Activated CD4-positive, alpha-beta T cell treated with anti-CD3 and anti-CD28 coated beads for 1 hour (primary cell): ENCODE data around the gene DNAH1.

Source experiments
- DNase-seq: peaks from one replicate; pipeline ENCODE4 v3.0.0-alpha.2; 2020

The DNAH1 gene

GRCh38 chr3:52393959-52394670, 78.0 kb downstream of the DNAH1 start:
- no peak for DNase-seq

GRCh38 chr3:52394751-52395502, 78.8 kb downstream of the DNAH1 start:
- no peak for DNase-seq

DNA sequence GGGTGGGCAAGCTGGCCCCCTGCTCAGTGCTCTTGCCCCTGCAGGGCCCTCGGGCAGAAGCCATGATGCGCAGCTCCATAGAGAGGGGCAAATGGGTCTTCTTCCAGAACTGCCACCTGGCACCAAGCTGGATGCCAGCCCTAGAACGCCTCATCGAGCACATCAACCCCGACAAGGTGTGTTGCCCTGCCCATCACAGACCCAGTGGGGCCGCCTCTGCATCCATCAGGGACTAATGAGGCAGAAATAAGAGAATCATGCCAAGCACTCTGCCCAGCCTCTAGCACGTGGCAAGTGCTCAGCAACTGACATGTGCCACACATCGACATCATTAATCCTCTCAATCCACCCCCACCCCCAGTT, 79.4 kb downstream of the DNAH1 start:
- DNase-seq = no peak

- DNase-seq = no peak
Observed at GRCh38 chr3:52396011-52396906, 80.1 kb downstream of the DNAH1 start.

GRCh38 chr3:52396907-52397591, 80.9 kb downstream of the DNAH1 start:
- DNase-seq = no peak

GRCh38 chr3:52397676-52398399, 81.7 kb downstream of the DNAH1 start:
- DNase-seq = no peak

GRCh38 chr3:52398670-52399081, 82.6 kb downstream of the DNAH1 start:
- DNase-seq = no peak

DNA sequence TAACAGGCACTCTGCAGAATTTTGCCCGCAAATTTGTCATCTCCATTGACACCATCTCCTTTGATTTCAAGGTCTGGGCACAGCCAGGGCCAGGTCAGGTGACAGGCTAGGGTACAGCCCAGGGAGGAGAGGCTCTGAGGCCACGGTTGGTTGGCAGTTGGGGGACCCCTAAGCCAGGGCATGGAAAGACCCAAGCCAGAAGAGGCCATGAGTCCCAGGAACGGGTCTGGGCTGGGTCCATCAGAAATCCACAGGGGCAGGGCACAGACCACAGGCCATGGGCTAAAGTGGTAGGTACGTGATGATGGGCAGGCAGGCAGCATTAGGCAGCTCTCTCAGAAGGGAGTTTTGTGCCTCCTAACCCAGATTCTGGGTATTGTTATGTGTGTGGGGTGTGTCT, 83.0 kb downstream of the DNAH1 start:
- DNase-seq = no peak

GRCh38 chr3:52399593-52399992, 83.5 kb downstream of the DNAH1 start:
- DNase-seq = no peak

- no peak for DNase-seq
Observed at GRCh38 chr3:52400275-52400793, 84.2 kb downstream of the DNAH1 start.

- no peak for DNase-seq
Observed at GRCh38 chr3:52401021-52401420, 84.9 kb downstream of the DNAH1 start.

- no peak for DNase-seq
Observed at GRCh38 chr3:52401551-52401950, 85.4 kb downstream of the DNAH1 start.

DNA sequence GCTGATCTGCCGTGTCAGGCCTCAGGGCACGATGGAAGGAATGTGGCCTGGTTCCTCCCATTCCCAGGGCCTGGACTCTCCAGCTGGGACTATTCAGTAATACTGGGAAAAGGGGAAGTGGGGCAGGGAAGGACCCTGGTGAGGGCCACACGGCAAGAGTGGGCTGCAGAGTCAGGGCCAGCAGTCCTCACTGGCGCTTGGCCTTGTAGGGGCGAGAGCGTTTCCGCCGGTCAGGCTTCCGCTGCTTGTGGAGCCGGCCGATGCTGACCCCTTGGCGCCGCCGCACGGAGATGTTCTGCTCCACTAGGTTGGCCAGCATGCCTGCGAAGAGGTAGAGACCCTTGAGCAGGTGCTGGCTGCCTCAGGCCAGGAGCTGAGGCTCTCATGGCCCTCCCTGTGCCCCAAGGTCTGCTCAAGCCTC, 86.0 kb downstream of the DNAH1 start:
- no peak for DNase-seq

- no peak for DNase-seq
Observed at GRCh38 chr3:52402706-52403270, 86.7 kb downstream of the DNAH1 start.

GRCh38 chr3:52403271-52403841, 87.2 kb downstream of the DNAH1 start:
- DNase-seq = no peak

DNA sequence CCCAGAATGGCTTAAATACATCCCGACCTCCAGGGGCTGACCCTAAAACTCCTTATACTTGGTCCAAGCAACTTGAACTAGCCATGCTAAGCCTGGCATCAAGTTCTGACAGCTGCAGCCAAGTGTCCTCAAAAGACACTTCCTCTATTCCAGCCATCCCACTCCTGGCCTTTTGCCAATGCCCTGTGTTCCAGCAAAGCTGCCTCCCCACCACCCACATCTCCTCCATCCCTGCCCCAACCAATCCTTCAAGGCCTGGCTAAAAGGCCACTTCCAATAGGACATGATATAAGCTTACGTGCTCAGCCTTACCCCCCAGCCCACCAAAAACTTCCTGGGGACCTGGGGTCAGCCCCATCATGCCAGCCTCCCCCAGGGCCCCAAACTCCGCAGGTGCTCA, 87.8 kb downstream of the DNAH1 start:
- DNase-seq = no peak

DNA sequence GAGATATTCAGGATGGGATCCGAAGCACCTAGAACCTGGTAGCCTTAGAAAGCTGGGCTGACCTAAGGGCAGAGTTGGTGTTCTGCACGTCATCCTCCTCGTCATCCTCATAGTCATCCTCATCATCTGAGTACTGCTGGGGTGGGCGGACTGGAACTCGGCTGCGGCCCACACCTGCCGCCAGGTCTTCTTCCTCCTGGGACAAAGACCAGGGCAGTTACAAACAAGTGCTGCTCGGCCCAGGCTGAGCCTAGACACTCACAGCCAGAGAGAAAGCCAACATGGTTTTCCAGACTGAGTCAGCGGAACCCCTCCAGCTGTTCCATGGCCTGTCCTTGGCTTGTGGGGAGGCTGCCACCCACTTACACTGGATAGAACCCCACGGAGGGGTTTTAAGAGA, 88.3 kb downstream of the DNAH1 start:
- no peak for DNase-seq

GRCh38 chr3:52405066-52405465, 88.9 kb downstream of the DNAH1 start:
- DNase-seq = no peak

GRCh38 chr3:52405601-52406110, 89.5 kb downstream of the DNAH1 start:
- no peak for DNase-seq

- DNase-seq = no peak
Observed at GRCh38 chr3:52406231-52406661, 90.1 kb downstream of the DNAH1 start.
